Tibial nerve (tissue), 4 donors: ENCODE data around the gene ST7L.

ENCODE experiments used
- EP300 ChIP-seq, 2 donors: sonication (generic); formaldehyde crosslinking; IDR thresholded peaks; one replicate each; pipeline ENCODE4 v1.6.1; 2017; ENCODE audit warnings: antibody characterized with exemption in 2 of 2, mild to moderate bottlenecking in 1 of 2
- POLR2A ChIP-seq, 2 donors: fragments of 450-650 bp; IDR thresholded peaks; one replicate each; pipeline ENCODE4 v1.6.1; 2017; ENCODE audit warnings: antibody characterized with exemption in 2 of 2, mild to moderate bottlenecking in 2 of 2, moderate library complexity in 2 of 2
- TF ChIP-seq, protein P1 (sequence below), 5 experiments: fragments of 200-600 bp in 3 of 5; fragments of 450-650 bp in 2 of 5; sonication (generic) in 3 of 5; IDR thresholded peaks; one replicate each; pipeline ENCODE4 v1.5.1; 2016 to 2019; ENCODE audit warnings: antibody characterized with exemption in 5 of 5, mild to moderate bottlenecking in 3 of 5, moderate library complexity in 2 of 5

DNA sequence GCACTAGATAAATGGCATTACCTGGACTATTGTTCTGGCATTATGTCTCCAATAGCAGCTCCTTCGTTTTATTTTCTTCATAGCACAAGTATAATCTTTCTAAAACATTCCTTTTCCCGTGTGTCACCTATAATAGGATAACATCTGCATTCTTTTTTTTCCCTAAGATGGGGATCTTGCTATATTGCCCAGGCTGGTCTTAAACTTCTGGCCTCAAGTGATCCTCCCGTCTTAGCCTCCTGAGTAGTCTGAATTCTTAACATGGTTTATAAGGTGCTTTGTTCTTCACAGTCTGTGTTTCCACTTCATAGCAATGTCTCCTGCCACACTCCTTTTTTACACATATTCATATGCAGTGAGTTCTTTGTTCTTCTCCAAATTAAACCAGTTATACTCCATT lies 46.9 kb upstream of the ST7L start:
- TF ChIP-seq, protein P1, sequence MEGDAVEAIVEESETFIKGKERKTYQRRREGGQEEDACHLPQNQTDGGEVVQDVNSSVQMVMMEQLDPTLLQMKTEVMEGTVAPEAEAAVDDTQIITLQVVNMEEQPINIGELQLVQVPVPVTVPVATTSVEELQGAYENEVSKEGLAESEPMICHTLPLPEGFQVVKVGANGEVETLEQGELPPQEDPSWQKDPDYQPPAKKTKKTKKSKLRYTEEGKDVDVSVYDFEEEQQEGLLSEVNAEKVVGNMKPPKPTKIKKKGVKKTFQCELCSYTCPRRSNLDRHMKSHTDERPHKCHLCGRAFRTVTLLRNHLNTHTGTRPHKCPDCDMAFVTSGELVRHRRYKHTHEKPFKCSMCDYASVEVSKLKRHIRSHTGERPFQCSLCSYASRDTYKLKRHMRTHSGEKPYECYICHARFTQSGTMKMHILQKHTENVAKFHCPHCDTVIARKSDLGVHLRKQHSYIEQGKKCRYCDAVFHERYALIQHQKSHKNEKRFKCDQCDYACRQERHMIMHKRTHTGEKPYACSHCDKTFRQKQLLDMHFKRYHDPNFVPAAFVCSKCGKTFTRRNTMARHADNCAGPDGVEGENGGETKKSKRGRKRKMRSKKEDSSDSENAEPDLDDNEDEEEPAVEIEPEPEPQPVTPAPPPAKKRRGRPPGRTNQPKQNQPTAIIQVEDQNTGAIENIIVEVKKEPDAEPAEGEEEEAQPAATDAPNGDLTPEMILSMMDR (IDR thresholded peaks at IDR 0.05): no peak
- no peak for TF ChIP-seq EP300 (IDR thresholded peaks at IDR 0.05)
- TF ChIP-seq POLR2A (IDR thresholded peaks at IDR 0.05): no peak
